HG02885 (cell line): Measurements from ENCODE around the gene C1QBP.

Experiments
- ATAC-seq: cut with Tn5 transposase; IDR thresholded peaks from one replicate; pipeline ENCODE4 v1.9.1; 2021; ENCODE audit warnings: mild to moderate bottlenecking; ENCODE audit not compliant: unreplicated experiment, poor library complexity

C1QBP gene, protein sequence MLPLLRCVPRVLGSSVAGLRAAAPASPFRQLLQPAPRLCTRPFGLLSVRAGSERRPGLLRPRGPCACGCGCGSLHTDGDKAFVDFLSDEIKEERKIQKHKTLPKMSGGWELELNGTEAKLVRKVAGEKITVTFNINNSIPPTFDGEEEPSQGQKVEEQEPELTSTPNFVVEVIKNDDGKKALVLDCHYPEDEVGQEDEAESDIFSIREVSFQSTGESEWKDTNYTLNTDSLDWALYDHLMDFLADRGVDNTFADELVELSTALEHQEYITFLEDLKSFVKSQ

DNA sequence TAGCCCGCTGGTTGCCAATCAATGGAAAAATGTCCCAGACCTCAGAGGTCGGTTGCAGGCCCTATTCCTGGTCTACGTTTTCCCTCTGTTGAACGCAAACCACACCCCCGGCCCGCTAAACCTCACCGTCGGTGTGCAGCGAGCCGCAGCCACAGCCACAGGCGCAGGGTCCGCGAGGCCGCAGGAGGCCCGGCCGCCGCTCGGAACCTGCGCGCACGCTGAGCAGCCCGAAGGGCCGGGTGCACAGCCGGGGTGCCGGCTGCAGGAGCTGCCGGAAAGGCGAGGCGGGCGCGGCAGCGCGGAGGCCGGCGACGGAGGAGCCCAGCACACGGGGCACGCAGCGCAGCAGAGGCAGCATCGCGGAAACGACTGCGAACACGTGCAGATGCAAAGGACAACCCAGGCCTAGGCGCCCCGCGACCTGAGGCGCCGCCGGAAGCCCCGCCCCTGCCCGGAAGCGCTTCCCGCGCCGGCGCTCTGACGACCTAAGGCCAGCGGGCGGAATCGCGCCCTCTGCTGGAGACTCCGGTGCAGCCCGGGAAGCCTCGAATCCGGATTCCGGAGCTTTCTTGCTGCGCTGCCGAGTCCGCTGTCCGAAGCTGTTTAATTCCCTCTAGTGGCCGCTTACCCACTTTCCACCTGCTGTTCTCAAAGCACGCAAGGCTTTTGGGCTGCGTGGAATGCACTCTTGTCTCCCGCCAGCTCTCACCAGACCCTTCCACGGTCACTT is at the start of gene C1QBP:
Gene C1QBP, minus strand, starts transcription at position 440 of the 730 bp plus-strand sequence. Its CDS starts 82 bp downstream, at position 358.
- ATAC-seq, result peak; percentile 85

DNA sequence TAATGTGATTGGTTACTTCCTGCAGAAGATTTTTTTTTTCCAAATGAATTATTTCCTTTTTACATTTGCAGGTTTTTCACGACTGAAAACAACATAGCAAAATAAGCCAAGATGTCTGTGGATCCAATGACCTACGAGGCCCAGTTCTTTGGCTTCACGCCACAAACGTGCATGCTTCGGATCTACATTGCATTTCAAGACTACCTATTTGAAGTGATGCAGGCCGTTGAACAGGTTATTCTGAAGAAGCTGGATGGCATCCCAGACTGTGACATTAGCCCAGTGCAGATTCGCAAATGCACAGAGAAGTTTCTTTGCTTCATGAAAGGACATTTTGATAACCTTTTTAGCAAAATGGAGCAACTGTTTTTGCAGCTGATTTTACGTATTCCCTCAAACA is 49.8 kb upstream of the C1QBP start:
- ATAC-seq, result no peak

DNA sequence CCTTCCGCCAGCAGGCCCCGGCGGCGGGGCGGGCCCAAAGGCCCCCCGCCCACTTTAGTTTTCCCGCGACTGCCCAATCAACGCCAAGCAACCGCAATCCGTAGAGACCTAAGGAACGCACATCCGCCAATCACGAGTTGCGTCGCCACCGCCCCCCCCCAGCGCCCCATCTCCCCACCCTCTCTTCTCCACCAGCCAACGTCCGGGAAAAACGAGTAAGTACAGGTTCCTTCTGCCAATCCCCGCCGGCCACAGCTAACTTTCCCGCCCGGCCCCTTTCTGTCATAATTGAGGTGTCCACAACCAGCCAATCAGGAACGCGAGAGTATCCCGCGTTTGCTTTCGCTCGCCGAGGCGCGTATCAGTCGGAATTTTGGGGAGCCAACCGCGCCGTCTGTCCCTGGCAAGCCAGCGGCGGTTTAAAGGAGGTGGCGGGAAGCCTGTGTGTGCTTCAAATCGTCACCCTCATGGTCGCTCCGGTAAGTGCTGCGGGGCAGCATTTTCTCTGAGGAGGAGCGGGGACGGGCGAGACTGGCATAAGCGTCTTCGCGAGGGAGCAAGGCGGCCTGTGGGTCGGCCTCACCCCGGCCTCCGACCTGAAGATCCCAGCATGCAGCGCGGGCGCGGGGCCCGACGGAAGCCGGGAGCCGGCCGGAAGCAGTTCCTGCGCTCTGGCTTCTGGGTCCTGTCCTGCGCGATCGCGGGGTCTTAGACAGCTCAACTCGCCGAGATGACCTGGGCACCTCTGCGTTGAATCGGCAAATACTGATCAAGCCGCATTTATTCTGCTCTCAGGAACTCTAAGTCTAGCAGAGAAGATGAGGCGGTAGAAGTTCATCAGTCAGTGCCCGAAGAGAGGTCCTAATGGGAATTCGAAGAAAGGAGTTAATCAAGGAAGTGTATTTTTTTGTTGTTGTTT is 47.5 kb upstream of the C1QBP start, which contains the start of gene MIS12:
Gene MIS12, plus strand, starts transcription at position 361 of the 919 bp plus-strand sequence. CDS start 2,297 bp downstream, outside the sequence.
- peak; percentile 86 for ATAC-seq

DNA sequence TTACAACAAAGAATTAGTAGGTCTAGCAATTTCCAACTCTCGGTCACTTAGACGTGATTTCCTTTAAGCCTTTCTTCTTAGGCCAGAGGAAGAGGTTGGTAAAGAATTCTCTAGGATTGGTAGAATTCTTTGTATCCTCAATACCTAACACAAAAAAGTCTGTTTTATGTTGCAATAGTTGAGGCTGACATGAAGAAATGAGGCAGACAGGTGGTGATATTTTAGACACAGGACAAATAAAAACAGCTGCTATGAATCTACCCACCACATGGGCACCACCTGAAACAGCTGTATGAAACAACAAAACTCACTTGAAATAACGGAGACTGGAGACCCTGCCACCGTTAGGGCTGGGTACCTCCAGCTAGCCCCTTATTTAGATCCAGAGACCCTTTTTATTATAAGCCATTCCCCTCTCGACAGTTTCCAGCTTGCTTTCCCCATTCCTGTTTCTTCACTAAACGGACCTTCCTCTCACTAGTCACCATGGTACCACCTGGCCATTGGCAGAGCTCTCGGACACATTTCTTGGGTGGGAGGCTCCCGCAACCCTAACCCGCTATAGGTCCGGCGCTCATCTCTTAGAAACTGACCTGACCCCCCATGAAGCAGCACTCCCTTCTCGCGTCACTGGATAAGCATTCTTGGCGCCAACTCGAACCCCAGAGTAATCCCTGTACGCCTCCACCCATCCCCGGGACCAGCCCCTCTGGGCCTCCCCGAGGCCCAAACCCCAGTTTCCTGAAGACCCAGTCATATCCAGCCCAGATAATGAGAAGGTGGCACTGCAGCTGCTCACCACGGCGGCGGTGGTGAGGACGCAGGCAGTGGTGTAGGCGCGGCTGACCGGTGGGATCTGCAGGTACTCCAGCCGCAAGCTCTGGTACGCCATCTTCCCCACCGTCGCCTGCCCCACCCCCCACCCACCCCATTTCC is 46.6 kb upstream of the C1QBP start, which contains the start of gene DERL2:
Gene DERL2, minus strand, starts transcription at position 909 of the 936 bp plus-strand sequence. Its CDS starts 17 bp downstream, at position 892.
- ATAC-seq, result peak; percentile 18

DNA sequence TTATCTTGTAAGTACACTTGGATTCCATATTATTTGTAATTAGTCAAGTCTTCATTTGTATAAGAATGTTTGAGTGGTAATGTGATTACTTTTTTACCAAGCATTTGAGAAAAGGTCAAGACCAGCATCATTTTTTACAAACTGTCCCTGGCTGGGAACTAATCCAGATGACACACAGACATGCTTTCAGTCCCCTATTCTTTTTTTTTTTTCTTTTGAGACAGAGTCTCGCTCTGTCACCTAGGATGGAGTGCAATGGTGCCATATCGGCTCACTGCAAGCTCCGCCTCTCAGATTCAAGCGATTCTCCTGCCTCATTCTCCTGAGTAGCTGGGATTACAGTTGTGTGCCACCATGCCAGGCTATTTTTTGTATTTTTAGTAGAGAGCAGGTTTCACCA is 42.5 kb upstream of the C1QBP start:
- no peak for ATAC-seq

DNA sequence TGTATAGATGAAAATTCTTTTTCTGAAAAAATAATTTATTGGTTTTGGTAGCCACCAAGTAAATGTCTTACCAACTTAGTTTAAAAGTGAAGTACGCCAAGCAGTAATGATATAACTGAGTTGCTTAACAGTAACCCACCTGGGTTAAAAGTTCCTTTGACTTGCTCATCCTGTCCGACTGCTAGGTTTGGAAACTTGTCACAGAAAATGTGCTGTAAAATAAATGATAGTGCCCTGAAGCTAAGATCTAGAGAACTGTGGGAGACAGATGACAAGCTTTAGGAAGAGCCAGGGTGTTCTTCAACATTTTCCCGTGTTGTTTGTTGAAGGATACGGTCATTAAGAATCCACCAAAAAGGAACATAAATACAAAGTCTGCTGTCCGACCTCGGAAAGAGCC is 42.0 kb upstream of the C1QBP start:
- ATAC-seq, result no peak

DNA sequence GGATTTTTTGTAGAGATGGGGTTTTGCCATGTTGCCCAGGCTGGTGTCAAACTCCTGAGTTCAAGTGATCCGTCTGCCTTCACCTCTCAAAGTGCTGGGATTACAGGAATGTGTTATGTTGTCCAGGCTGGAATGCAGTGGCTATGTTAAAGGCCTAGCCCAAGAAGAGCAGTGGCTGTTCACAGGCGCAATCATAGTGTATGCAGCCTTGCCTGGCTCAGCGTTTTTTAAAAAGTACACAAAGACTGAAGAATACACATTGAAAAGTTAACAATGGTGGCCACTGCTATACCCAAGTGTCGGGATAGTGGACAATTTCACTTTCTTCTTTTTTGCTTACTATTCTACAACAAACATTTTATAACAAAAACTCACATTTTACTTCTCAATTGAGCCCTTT is 40.0 kb upstream of the C1QBP start:
- ATAC-seq, result no peak

DNA sequence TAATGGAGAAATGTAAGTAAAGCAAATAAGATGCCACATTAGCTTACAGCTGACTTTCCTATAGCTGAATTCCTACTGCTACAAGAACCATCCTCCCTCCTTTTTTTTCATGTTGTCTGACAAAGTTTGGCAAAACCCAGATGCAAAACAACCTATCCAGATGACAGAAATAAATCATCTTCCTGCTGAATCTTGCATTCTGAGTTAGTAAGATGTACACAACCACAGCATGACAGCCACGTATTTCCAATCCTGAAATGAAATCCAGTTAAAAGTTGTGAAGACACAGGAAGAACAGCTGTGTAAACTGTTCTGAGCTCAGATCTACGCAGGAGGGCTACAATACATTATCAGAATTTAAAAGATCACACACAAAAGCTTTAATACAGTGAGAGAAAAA is 35.0 kb upstream of the C1QBP start:
- ATAC-seq, result no peak

DNA sequence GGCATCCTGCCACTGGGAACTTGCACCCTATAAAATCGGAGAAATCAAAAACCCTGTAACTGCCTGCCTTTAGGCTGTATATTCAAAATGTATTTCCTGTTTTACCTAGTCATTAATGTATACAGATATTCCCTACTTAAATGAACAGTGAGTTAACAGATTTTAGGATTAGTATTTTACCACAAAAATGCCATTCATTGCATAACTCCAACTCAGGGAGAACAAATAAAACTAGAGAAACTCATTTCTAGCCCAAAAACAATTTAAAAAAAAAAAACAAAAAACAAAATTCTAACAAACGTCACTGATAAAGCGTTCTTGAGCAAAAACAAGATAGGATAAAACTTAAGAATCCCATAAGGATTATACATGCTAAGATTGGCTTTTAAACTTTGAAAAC is 33.6 kb upstream of the C1QBP start:
- no peak for ATAC-seq

DNA sequence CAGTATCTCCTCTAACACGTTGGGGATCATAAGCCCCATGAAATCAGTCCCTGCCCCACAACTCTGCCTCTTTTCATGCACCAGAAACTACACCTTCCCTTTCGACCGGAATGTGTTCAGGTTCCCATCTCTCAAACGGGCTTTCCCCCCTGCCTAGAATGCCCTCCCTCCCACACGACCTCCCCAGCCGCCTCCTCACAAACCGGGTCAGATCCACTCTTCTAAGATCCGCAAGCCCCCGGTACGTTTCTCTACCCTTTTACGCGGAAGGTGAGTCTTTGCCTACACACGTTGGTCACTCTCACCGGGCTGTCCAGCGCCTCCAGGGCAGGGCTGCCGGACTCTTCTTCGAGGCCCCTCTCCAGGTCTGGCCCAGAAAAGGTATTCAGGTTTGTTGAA is 29.1 kb upstream of the C1QBP start:
- peak; percentile 13 for ATAC-seq

DNA sequence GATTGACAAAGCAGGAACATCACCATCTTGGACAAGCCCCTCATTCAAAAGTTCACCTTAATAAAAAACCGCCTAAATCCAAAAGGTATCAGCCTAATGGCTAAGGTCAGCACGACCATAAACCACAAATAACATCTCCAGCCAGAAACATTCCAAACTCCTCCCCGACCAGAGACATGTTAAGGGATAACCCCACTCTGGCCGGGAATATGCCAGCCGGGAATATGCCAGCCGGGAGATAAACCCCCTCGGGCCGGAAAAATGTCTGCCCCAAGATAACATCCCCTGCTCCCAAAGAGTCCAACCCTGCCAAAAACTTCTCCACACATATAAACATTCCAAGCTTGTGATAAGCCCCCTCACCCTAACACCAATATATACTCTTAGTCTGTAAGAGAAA is 28.5 kb upstream of the C1QBP start:
- ATAC-seq, result no peak

DNA sequence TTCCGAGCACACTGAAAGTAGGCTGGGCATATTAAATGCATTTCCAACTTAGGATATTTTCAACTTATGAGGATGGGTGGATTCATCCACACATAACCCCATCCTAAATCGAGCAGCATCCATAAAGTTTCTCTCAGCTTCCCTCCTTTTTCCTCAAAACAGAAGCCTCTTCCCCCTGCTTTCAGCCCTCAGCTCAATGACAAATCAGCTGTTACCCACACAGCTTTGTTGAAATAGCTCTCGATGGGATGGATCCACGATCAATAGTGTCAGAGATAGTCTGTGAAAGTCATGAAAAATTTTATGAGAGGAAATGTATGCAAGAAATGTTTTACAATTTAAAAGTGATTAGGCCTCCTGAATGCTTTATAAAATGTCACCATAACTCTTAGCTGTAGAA is 27.3 kb upstream of the C1QBP start:
- ATAC-seq, result no peak

DNA sequence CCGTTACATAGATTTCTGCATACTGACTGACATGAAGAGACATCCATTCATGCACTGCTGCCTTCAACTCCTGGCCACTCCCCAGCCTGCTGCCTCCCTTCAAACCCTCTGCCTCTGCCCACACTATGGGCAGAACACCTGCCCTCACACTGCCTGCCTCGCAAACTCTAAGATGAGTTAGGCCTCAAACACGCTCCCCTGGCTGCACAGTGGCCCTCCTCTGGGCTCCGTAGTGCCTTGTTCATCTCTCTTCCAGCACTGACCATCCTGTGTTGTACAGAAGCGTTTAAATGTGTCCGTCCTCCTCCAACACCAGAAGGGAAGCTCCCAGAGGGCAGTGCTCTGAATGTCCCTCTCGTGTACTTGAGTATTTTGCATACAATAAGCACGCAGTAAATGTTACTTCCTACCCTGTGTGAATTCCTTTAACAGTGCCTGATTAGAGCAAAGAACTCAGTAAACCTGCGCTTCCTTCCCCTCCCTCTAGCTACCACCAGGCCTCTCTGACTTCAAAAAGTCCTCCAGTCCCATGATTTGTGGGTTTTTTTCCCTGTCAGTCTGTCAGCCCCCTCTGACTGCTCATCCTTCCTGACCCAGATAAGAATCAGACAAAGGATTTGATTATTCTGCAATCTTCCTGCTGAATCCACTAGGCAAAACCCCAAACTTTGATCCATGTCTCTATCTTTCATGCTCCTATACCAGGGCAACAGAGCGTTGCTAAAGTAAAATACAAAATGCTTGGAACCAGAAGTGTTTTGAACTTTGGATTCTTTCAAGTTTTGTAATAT is 26.0 kb upstream of the C1QBP start:
- ATAC-seq, result no peak

DNA sequence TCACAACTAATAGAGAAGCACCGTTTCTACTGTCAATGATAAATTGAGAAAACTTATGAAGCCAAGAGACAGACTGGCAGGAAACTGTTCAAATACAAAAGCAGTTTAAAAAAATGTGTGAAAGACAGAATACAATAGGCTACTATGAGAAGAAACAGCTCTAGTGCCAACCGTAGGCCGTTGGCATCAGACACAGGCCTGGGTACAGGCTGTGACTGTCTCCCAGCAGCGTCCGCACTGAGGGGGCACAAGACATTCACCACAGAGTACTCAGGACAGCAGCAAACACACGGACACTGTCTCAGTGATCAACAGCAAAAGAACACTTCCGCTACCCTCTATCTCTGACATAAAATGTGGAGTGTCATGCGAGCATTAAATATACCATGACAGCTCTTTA is 7.8 kb upstream of the C1QBP start:
- no peak for ATAC-seq

DNA sequence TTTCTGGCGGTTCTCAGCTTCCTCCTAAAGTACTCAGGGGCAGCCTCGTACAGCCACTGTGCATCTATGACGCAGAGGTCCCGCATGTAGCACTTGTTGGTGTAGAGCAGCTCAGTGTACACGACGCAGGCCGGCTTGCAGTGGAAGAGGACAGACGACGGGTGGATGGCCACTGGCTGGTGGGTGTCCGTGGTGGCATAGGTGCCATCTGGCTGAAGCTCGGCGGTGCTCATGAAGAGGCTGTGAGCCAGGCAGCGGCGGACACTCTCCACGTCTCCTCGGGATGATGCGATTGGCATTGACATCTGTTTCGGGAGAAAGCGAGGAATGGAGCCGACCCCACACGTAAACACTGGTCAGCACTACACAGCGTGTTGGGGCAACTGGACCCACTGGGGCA is 5.3 kb upstream of the C1QBP start:
- no peak for ATAC-seq

DNA sequence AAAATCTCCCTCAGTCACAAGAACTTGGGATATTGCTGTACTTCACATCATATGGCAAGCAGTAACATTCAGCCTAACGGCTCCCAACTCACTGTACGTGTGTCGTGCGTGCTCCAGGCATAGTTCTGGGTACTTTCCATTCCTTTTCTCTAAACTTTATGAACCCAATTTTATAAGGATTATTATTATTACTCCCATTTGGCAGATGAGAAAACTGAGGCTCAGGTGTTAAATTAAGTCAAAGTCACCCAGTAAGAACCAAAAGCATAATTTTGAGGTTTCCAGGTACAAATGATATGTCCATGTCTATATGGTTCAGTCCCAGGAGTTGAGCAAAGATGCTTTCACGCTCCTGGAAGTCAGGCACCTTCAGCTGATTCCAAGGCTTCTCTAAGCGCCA is 4.8 kb upstream of the C1QBP start:
- no peak for ATAC-seq

DNA sequence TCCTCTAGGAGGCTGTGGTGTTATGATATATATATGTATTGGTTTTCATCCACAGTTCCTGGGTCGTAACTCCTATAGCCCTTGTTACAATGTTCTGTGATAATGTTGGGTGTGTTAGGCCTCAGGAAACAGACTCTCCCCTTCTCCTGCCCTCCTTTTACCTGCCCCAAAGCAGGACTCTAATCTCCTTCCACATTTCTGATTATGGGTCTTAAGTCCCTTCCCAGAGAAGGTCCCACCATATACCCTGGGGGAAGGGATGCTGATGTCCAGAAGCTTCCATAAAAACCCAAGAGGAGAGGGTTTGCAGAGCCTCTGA is 450 bp upstream of the C1QBP start:
- no peak for ATAC-seq

DNA sequence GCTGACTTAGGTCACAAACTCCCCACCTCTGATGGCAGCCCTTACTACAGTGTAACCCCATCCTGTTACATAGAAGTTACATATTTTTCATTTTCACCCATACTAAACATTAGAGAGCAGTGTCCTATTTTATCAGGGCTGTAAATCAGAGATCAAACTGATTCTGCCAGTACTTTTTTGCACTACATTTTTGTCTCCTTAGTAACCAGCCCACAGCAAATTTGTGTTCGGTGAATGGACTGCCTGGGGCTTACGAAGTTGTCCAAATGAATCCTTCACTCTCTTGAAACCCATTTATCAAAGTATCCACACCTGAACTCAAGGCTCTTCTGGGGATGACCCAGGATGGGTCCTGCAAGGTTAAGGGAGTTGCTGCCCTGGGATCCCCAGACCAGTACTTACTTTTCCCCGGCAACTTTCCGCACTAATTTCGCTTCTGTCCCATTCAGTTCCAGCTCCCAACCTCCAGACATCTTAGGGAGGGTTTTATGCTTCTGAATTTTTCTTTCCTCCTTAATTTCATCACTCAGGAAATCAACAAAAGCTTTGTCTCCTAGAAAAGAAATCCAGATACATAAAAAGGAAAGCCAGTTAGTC is 1.1 kb downstream of the C1QBP start:
- ATAC-seq, result no peak
